Measurements from ENCODE around the gene GLI2. TPM values are rescaled to one million over a fixed set of nuclear protein-coding genes. Genes with fewer than 3 reads are reported as not detected.

GLI2 gene
- total and polyA plus RNA-seq, 2 of the 13 experiments (the other 11 are each of a cell fraction or from before 2014, with no cell fraction given), result not detected

DNA sequence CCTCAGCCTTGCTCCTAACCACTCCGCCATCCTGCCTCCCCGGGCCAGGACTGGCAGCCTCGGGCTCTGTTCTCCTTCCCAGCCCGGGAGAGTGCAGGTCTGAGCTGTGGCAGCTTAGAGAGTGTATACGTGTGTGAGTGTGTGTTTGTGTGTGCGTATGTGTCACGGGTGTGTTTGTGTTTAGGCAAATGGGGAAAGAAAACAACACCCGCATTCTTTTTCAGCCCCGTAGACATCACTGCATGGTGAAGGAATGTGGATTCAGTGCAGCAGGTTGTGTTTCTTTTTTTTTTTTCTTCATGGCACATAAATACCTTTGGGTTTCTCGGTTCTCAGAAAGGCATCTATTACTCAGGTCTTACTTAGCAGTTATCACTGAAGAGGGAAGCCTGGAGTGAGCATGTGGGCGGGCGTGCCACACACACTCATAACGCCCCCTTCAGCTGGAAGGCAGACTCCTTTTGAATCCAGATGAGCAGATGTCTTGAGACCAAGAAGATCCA is 44.2 kb downstream of the GLI2 start:
- no peaks in the 10 kb centered on the region; the same call in 1 of the 2 replicates for H4K20me1 ChIP-seq (ENCODE audit: insufficient read depth, low read length)
- DNase-seq (ENCODE audit: low spot score) (no peak), FAIRE-seq (no peak), ATAC-seq (no peak)
- WGBS (ENCODE audit: low lambda C conversion rate), result 18% methylated on average over 13 of the region's 13 CpGs
- CTCF ChIA-PET (ENCODE audit: low intra/inter-chr PET ratio, low total read pairs), result no interaction called here
- POLR2A ChIA-PET, result no interaction called here
- intact Hi-C loops (cut with micrococcal nuclease; ENCODE audit: unreplicated experiment) (no loop called here), in situ Hi-C loops (cut with HindIII; ENCODE audit: extremely low pct_ligation_motif_present, low pct_unique_long_range_greater_than_20kb) (no loop called here)
- no peak overlapping the region for H3K27ac ChIP-seq (ENCODE audit: extremely low read length, insufficient read depth, low read length)
- no peaks in the 10 kb centered on the region for H3K4me1 ChIP-seq (ENCODE audit: insufficient read depth, low read length)
- no peaks in the 10 kb centered on the region for H3K9me3 ChIP-seq (ENCODE audit: low read length)
- H3K79me2 ChIP-seq (ENCODE audit: insufficient read depth, low read length), result no peaks in the 10 kb centered on the region
- no TSS peak for BruUV-seq (replicated peaks)
- no peak overlapping the region for H3K4me2 ChIP-seq (ENCODE audit: low read depth, low read length)
- H3K36me3 ChIP-seq (replicated peaks in 1 of 2; ENCODE audit: control insufficient read depth in 1 of 2, insufficient read depth in 2 of 2, low read length in 2 of 2), result no peaks in the 10 kb centered on the region
- H2AFZ ChIP-seq (ENCODE audit: low read length), result no peak overlapping the region
- H3K27me3 ChIP-seq (ENCODE audit: control insufficient read depth in 1 of 2, insufficient read depth in 2 of 2, low read length in 2 of 2), result peaks cover 7 to 91% of the 10 kb centered on the region in 2 experiments; a peak in 4 of 5 replicates
- TF ChIP-seq, protein P1, sequence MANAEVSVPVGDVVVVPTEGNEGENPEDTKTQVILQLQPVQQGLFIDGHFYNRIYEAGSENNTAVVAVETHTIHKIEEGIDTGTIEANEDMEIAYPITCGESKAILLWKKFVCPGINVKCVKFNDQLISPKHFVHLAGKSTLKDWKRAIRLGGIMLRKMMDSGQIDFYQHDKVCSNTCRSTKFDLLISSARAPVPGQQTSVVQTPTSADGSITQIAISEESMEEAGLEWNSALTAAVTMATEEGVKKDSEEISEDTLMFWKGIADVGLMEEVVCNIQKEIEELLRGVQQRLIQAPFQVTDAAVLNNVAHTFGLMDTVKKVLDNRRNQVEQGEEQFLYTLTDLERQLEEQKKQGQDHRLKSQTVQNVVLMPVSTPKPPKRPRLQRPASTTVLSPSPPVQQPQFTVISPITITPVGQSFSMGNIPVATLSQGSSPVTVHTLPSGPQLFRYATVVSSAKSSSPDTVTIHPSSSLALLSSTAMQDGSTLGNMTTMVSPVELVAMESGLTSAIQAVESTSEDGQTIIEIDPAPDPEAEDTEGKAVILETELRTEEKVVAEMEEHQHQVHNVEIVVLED (CRISPR knock-in tag; IDR thresholded peaks at IDR 0.05; ENCODE audit: borderline replicate concordance), result no peak
- TF ChIP-seq GATA4 (IDR thresholded peaks at IDR 0.05; ENCODE audit: borderline replicate concordance, low read depth), result no peak
- no peak for TF ChIP-seq ZFP36L2 (CRISPR knock-in tag; IDR thresholded peaks at IDR 0.05)
- TF ChIP-seq, protein P2, sequence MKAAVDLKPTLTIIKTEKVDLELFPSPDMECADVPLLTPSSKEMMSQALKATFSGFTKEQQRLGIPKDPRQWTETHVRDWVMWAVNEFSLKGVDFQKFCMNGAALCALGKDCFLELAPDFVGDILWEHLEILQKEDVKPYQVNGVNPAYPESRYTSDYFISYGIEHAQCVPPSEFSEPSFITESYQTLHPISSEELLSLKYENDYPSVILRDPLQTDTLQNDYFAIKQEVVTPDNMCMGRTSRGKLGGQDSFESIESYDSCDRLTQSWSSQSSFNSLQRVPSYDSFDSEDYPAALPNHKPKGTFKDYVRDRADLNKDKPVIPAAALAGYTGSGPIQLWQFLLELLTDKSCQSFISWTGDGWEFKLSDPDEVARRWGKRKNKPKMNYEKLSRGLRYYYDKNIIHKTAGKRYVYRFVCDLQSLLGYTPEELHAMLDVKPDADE (CRISPR knock-in tag; IDR thresholded peaks at IDR 0.05), result no peak
- TF ChIP-seq MYC (CRISPR knock-in tag; IDR thresholded peaks at IDR 0.05; ENCODE audit: borderline replicate concordance), result no peak
- TF ChIP-seq ZNF234 (CRISPR knock-in tag; conservative IDR thresholded peaks at IDR 0.05), result no peak
- no peak for TF ChIP-seq ZNF577 (CRISPR knock-in tag; IDR thresholded peaks at IDR 0.05; ENCODE audit: borderline replicate concordance, low read depth)
- no peak for TF ChIP-seq ZNF567 (CRISPR knock-in tag; IDR thresholded peaks at IDR 0.05; ENCODE audit: borderline replicate concordance)
- TF ChIP-seq ETV5 (CRISPR knock-in tag; IDR thresholded peaks at IDR 0.05; ENCODE audit: borderline replicate concordance), result no peak
- TF ChIP-seq JUN (CRISPR knock-in tag; IDR thresholded peaks at IDR 0.05), result no peak
- TF ChIP-seq, protein P3, sequence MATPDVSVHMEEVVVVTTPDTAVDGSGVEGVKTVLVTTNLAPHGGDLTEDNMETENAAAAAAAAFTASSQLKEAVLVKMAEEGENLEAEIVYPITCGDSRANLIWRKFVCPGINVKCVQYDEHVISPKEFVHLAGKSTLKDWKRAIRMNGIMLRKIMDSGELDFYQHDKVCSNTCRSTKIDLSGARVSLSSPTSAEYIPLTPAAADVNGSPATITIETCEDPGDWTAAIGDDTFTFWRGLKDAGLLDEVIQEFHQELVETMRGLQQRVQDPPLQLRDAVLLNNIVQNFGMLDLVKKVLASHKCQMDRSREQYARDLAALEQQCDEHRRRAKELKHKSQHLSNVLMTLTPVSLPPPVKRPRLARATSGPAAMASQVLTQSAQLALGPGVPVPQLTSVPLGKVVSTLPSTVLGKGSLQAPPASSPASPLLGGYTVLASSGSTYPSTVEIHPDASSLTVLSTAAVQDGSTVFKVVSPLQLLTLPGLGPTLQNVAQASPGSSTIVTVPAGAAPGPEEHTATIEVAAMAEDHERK (CRISPR knock-in tag; IDR thresholded peaks at IDR 0.05; ENCODE audit: low read depth), result no peak
- no peak overlapping the region for H3K4me3 ChIP-seq (replicated peaks in 1 of 3; ENCODE audit: insufficient read depth in 1 of 3, low read depth in 2 of 3, low read length in 3 of 3)
- H3K9ac ChIP-seq (ENCODE audit: insufficient read depth, low read depth, low read length), result no peak overlapping the region
